ENCODE measurements around the gene CCR7.
"Not testable (repeated sequence)": the region's sequence is repeated elsewhere in the genome, so short reads cannot be mapped to it uniquely, and the experiment has no call there.

Gene CCR7

DNA sequence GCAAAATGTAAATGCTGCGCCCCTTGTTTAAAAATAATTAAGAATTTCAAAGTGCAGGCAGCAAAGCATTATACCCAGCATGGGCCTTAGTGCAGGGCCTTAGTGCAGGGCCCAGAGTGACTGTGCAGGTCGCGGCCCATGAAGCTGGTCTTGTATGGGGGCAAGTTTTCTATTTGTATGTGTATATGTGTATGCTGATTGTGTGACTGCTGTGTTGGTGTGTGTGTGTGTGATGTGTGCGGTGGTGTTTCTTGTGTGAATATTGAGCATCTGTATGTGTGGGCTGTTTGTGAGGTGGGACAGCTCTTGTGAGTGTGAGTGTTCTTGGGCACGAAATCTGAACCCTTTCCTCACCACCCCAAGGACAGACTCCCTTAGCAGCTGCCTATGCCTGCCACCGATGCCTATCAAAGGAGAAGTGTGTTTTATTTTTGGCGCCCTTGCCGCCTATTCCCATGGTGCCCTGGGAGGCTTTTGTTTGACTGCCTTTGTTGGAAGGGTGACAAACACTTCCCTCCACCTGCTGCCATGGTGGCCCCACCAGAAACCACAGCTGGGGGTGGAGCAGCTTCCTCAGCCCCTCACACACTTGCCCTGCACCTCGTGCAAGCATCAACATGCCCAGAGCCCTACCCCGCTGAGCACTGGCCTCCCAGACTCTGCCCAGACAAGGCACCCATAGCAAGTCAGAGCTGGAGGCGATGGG is 18.0 kb downstream of the CCR7 start:
- Histone ChIP-seq H3K27me3 (no peaks in the 10 kb centered on the region), H3K4me3 (peak overlapping the region; percentile 0; the same call in 1 of the 2 replicates), H3K36me3 (no peaks in the 10 kb centered on the region), H3K4me1 (peaks cover 99% of the 10 kb centered on the region), H3K9me3 (no peaks in the 10 kb centered on the region), H3K27ac (peak overlapping the region; percentile 89), H3K9ac (peak overlapping the region; percentile 66), H4K20me1 (no peaks in the 10 kb centered on the region), H3K4me2 (peak overlapping the region; percentile 98)
- TF ChIP-seq Cebpa-rat (IDR thresholded peaks at IDR 0.05) = no peak

DNA sequence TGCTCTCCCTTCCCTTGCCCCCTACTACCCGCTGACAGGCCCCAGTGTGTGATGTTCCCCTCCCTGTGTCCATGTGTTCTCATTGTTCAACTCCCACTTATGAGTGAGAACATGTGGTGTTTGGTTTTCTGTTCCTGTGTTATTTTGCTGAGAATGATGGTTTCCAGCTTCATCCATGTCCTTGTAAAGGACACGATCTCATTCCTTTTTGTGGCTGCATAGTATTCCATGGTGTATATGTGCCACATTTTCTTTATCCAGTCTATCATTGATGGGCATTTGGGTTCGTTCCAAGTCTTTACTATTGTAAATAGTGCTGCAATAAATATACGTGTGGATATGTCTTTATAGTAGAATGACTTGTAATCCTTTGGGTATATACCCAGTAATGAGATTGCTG is 18.8 kb downstream of the CCR7 start:
- Histone ChIP-seq H3K9ac (peak overlapping the region; percentile 66; the same call in 1 of the 2 replicates), H3K4me1 (peaks cover 99% of the 10 kb centered on the region), H3K27ac (peak overlapping the region; percentile 89; the same call in 1 of the 2 replicates), H3K4me2 (peak overlapping the region; percentile 98)
- H3K4me3 ChIP-seq, H4K20me1 ChIP-seq, H3K36me3 ChIP-seq, H3K27me3 ChIP-seq, H3K9me3 ChIP-seq: not testable (repeated sequence)

DNA sequence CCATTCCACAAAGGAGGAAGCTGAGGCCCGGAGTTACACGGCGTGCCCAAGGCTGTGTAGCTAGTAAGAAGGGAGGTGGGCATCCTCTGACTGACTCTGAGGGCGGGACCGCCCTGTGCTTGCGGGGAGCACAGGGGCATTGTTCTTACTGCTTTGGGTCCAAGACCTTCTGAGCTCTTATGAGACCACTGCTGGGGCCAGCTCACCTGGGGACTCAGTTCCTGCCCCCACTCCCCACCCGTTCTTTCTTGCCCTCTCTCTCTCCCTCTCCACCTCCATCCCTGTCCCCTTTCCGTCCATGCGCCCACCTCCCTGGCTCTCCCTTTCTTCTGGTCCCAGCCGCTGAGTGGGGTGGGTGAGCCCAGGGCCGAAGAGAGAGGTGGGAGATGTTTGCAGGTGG is 19.6 kb downstream of the CCR7 start:
- no peak overlapping the region for H3K4me3 ChIP-seq
- peak overlapping the region; percentile 42 for H3K27ac ChIP-seq
- no peak for TF ChIP-seq Cebpa-rat (IDR thresholded peaks at IDR 0.05)
- H3K36me3 ChIP-seq = no peaks in the 10 kb centered on the region
- H3K9me3 ChIP-seq = no peaks in the 10 kb centered on the region
- H3K9ac ChIP-seq = no peak overlapping the region
- no peaks in the 10 kb centered on the region for H3K27me3 ChIP-seq
- H3K4me2 ChIP-seq = no peak overlapping the region; the same call in 1 of the 2 replicates
- H3K4me1 ChIP-seq = peaks cover 99% of the 10 kb centered on the region
- no peaks in the 10 kb centered on the region for H4K20me1 ChIP-seq

DNA sequence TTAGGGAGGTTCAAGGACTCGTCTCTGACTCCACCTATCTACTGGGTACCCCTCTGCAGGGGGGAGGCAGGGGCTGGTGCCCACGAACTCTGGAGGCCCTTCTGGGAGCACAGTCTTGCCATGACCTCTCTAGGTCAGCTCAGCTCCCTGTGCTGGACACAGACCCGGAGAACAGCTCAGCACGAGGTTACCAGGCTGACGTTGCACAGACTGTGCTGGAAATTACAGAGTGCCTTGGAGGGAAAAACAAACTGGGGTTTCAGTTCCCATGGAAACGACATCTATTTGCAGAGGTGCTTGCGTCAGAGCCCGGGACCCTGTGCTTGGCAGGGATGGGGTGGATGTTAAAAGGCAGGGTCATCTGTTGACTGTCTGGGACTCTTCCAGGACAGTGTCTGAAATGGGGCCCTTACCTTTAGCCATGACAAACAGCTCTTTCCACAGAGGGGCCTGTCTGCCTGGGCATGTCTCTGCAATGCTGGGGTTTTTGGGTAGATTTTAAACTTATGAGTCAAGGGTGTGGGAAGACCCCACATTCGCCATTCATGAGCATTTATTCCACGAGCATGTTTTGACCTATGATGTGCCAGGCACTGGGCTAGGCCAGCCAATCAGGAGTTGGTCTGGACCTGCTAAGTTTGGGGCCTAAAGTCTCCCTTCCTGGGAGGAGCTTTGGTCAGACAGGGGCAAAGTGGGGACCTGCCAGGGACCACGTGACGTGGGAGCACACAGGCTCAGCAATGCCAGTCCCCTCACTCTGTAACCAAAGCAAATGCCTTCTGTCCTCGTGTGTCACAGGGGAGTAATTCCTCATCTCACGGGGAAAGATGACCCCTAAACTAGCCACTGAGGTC is 22.5 kb downstream of the CCR7 start:
- Histone ChIP-seq H3K9ac (peak overlapping the region; percentile 45), H3K9me3 (no peaks in the 10 kb centered on the region), H3K27me3 (no peaks in the 10 kb centered on the region), H3K36me3 (no peaks in the 10 kb centered on the region), H3K4me3 (no peak overlapping the region), H3K4me2 (peak overlapping the region; percentile 76), H4K20me1 (no peaks in the 10 kb centered on the region), H3K4me1 (peaks cover 99% of the 10 kb centered on the region), H3K27ac (peak overlapping the region; percentile 77)
- TF ChIP-seq Cebpa-rat (IDR thresholded peaks at IDR 0.05) = no peak

DNA sequence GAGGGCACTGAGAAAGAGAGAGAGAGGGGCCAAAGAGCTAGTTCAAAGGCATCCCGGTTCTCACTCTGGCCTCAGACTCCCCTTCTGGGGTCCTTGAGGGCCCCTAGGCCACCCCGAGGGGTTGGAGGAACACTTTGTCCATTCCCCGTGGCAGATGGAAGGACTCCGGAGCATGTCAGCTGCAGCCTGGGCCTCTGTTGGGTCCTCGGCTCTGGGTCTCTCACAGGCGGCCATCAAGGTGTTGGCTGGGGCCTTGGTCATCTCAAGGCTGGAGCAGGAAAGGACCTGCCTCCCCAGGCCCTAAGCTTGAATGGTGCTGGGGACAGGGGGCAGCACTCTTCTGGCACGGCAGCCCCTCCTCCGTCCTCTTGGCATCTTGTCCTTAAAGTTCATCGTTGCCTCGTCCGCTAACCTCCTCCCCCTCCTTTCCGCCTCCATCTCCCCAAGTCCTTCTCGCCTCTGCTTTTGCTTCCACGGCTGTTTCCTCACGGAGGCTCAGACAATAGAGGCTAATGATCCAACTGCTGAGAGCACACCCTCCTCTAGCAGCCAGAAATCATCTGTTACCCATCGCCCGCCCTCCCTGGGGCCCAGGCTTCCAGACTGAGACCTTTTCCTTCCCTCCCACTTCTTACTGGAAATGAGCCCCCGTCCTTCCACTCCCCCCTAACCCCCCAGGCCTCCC is 23.3 kb downstream of the CCR7 start:
- TF ChIP-seq Cebpa-rat (IDR thresholded peaks at IDR 0.05) = no peak
- Histone ChIP-seq H3K4me3 (no peak overlapping the region), H3K9ac (peak overlapping the region; percentile 45; the same call in 1 of the 2 replicates), H3K27ac (peak overlapping the region; percentile 77), H4K20me1 (no peaks in the 10 kb centered on the region), H3K4me2 (peak overlapping the region; percentile 76), H3K27me3 (no peaks in the 10 kb centered on the region), H3K4me1 (peaks cover 99% of the 10 kb centered on the region), H3K9me3 (no peaks in the 10 kb centered on the region), H3K36me3 (no peaks in the 10 kb centered on the region)

DNA sequence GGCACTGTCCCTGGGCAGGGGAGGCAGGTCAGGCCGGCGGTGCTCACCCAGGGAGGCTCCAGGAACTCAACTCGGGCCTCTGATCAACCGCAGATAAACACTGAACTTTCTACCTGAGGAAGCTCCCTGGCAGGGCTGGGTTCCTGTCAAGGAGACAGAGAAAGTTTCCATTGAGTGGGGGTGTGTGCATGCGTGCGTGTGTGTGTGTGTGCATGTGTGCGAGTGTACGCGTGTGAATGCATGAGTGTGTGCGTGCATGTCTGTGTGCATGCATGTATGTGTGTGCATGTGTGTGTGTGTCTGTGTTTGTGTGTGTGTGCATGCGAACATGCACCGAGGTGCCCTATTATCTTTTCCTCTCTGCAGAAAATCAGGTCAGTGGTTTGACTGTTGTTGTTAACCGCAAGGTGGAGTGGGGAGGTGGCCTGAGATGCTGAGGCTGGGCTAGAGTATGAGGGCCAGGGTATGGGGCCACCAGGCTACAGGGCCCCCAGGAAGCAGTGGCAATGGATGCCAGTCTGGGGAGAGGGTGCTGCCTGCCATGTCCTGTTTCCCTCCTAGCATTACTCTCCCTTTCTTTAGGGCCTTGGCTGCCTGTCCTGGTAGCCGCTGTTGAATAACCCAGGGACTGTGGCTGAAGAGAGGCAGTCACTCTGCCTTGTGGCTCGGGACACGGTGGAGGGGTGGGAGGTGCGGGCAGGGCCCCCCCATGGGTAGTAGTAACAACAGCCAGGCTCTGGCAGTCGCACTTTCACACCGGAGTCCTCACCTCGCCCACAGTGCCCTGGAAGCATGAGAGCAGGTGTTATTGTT is 24.0 kb downstream of the CCR7 start:
- Histone ChIP-seq H3K27ac (peak overlapping the region; percentile 77), H3K36me3 (no peaks in the 10 kb centered on the region), H3K4me2 (peak overlapping the region; percentile 76), H3K9me3 (no peaks in the 10 kb centered on the region), H3K4me1 (peaks cover 99% of the 10 kb centered on the region), H3K9ac (peak overlapping the region; percentile 45; the same call in 1 of the 2 replicates), H3K27me3 (no peaks in the 10 kb centered on the region), H4K20me1 (no peaks in the 10 kb centered on the region), H3K4me3 (no peak overlapping the region)
- TF ChIP-seq Cebpa-rat (IDR thresholded peaks at IDR 0.05) = no peak

DNA sequence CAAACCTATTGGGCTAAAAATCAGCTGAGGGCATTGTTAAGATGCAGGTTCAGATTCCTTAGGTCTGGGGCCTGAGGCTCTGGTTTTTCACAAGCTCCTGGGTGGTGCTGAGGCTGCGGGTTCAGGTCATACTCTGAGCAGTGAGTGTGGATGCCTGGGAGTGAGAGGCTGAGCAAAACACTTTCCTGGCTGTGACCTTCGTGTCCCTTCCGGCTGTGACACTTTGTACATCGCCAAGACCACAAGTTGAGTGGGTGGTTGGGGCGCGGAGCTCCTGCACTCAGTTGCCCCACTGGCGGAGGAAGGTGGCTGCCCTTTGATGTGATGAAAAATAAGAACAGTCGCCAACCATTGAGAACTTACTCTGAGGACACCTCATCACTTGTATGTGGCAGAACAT is 24.8 kb downstream of the CCR7 start:
- H3K9ac ChIP-seq = no peak overlapping the region
- H3K4me3 ChIP-seq = no peak overlapping the region
- peak overlapping the region; percentile 76 for H3K4me2 ChIP-seq

DNA sequence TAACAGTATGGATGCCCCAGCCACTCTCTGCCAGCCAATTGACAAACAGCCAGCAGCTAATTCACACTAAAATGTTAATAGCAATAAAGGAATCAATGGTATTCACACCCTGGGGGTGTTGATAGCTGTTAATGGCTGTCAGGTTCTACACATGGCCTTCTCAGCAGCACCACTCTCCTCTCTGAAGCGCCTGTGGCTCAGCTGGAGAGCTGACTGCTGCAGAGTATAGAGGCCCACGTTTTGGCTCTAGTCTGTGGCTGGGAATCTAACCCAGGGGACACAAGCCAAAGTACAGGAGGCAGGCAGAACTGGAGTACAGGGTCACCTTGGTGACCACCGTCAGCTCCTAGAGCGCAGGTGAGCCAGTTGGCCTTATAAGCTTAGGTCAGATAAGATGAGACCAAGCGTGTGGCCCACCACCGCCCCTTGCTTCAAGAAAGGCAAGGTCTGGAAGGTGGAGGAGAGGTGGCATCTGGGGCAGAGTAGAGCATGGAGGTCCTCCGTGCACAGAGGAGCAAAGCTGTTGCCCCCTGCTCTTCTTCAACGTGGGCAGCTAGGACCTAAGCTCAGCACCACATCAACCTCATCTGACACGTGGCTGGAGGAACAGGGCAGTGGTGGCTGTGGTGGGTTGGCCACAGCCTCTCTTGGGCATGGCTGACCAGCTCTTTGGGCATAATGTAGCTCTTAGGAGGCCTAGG is 25.4 kb downstream of the CCR7 start:
- Histone ChIP-seq H3K4me3 (no peak overlapping the region), H4K20me1 (no peaks in the 10 kb centered on the region), H3K9me3 (no peaks in the 10 kb centered on the region), H3K4me2 (peak overlapping the region; percentile 76), H3K4me1 (peaks cover 88% of the 10 kb centered on the region), H3K9ac (no peak overlapping the region), H3K27ac (peak overlapping the region; percentile 77; the same call in 1 of the 2 replicates), H3K36me3 (no peaks in the 10 kb centered on the region), H3K27me3 (no peaks in the 10 kb centered on the region)
- no peak for TF ChIP-seq Cebpa-rat (IDR thresholded peaks at IDR 0.05)

More for the DNA sequence above, 24.8 kb downstream of the CCR7 start:
- H4K20me1 ChIP-seq = no peaks in the 10 kb centered on the region
- no peaks in the 10 kb centered on the region for H3K27me3 ChIP-seq
- TF ChIP-seq Cebpa-rat (IDR thresholded peaks at IDR 0.05) = no peak
- no peaks in the 10 kb centered on the region for H3K36me3 ChIP-seq
- H3K9me3 ChIP-seq = no peaks in the 10 kb centered on the region
- peak overlapping the region; percentile 77; the same call in 1 of the 2 replicates for H3K27ac ChIP-seq
- peaks cover 94% of the 10 kb centered on the region for H3K4me1 ChIP-seq

Data from BLaER1 (cell line).